HepG2 (cell line): ENCODE measurements around the gene TAGAP.

Experiments
- CTCF ChIP-seq: sonication (generic); formaldehyde crosslinking; IDR thresholded peaks from 2 replicates; pipeline ENCODE4 v1.5.0; 2020; ENCODE audit warnings: mild to moderate bottlenecking, missing genetic modification reagents, moderate library complexity
- EZH2 ChIP-seq: conservative IDR thresholded peaks from 2 replicates; pipeline ENCODE4 v1.6.1; 2012; ENCODE audit warnings: mild to moderate bottlenecking, low read depth, low read length, moderate library complexity
- KAT7 ChIP-seq: IDR thresholded peaks from 2 replicates; pipeline ENCODE4 v1.6.1; 2018; ENCODE audit warnings: borderline replicate concordance, missing compliant biosample characterization
- POLR2AphosphoS5 ChIP-seq: IDR thresholded peaks from 2 replicates; pipeline ENCODE4 v1.6.1; 2012; ENCODE audit warnings: low read depth, low read length

GRCh38 chr6:159059141-159059540 lies 14.3 kb upstream of the TAGAP start:
- TF ChIP-seq EZH2: no peak
- no peak for TF ChIP-seq CTCF (CRISPR knock-in tag)
- TF ChIP-seq POLR2AphosphoS5: no peak
- TF ChIP-seq KAT7 (CRISPR knock-in tag): no peak
